AG10803 (cell line): ENCODE results near the gene TNPO1.

Experiments
- DNase-seq: peaks from one replicate; pipeline ENCODE4 v3.0.0; 2010; ENCODE audit warnings: low read depth
- H3K4me3 ChIP-seq: 2 replicates; pipeline ENCODE4 v1.5.1; 2011; ENCODE audit warnings: mild to moderate bottlenecking, low read length, control low read depth
- CTCF ChIP-seq: conservative IDR thresholded peaks from 2 replicates; pipeline ENCODE4 v1.5.1; 2011; ENCODE audit warnings: mild to moderate bottlenecking, low read length, control low read depth, inconsistent platforms

The TNPO1 gene

DNA sequence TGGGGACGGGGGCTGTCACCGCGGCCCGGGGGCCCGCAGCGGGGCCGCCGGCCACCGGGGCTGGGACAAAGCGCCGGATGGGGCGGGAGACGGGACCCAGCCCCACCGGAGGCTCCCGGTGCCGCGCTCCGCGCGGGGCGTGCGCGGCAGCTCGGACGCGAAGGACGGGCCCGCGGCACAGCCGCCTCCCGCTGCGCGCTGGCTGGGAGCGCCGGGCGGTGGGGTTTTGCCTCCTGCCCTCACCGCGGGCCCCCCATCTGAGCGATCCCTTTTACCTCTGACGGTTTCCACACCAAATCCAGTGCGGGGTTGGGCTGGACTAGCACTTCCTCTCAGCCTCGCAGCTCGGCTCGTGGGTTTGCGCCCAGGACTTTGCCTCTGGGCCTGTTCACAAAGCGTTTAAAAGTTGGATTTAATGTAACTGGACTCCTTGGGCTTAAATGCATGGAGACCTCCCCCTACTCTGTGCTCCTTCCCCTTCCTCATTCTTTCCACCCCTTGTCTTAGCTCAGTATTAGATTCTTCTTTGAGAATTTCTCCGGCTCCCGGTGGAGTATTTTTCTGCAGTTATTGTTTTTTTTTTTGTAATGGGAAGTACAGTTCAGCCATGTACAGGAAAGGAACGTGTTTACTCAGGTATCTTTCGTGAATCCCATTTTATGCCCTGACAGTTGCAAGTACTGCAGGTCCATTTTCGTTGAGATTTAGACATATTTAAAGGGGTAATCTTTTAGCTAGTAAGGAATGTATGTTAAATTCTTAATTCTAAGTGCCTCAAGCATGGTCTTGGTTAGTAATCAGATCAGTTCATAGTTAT is 140.1 kb downstream of the TNPO1 start:
- peak; percentile 50 for DNase-seq
- TF ChIP-seq CTCF = no peak
- H3K4me3 ChIP-seq = peak overlapping the region; percentile 73

- H3K4me3 ChIP-seq = peak overlapping the region; percentile 73
- DNase-seq = no peak
- no peak for TF ChIP-seq CTCF
These were observed 140.9 kb downstream of the TNPO1 start for GRCh38 chr5:72957337-72957736.

DNA sequence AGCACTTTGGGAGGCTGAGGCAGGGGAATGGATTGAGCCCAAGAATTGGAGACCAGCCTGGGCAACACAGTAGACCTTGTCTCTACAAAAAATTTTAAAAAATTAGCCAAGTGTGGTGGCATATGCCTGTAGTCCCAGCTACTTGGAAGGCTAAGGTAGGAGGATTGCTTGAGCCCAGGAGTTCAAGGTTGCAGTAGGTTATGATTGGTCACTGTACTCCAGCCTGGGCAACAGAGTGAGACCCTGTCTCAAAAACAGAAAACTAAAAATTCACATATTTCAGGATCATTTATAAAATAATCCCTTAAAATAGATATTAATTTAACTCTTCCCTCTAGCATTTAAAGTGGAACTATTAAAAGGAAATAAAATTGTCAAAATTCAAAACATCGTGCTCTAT is 142.8 kb downstream of the TNPO1 start:
- DNase-seq = no peak
- TF ChIP-seq CTCF = no peak
- H3K4me3 ChIP-seq = no peak overlapping the region
